Fibroblast of the aortic adventitia (primary cell): Measurements from ENCODE around the gene EXOC6. TPM values are rescaled to one million over a fixed set of nuclear protein-coding genes. Genes with fewer than 3 reads are reported as not detected.

Source experiments
- DNase-seq: peaks from one replicate; pipeline ENCODE4 v3.0.0-alpha.2; 2010; ENCODE audit warnings: low read depth
- H3K4me3 ChIP-seq: 2 replicates; pipeline ENCODE4 v1.5.1; 2011; ENCODE audit warnings: low read depth, mild to moderate bottlenecking, control low read depth, low read length, moderate library complexity
- CTCF ChIP-seq: IDR thresholded peaks from 2 replicates; pipeline ENCODE4 v1.5.1; 2011; ENCODE audit warnings: mild to moderate bottlenecking, low read length, control low read depth, inconsistent platforms; ENCODE audit not compliant: insufficient read depth
- total RNA-seq: library from RNA; depleted of rRNA; stranded (reverse); fragments of >200 nt; gene quantifications from 2 replicates; pipeline ENCODE4 v1.2.3, GENCODE V29; 2012; ENCODE audit warnings: low replicate concordance

Gene EXOC6
- total RNA-seq, 1 donor: 16.5 TPM

DNA sequence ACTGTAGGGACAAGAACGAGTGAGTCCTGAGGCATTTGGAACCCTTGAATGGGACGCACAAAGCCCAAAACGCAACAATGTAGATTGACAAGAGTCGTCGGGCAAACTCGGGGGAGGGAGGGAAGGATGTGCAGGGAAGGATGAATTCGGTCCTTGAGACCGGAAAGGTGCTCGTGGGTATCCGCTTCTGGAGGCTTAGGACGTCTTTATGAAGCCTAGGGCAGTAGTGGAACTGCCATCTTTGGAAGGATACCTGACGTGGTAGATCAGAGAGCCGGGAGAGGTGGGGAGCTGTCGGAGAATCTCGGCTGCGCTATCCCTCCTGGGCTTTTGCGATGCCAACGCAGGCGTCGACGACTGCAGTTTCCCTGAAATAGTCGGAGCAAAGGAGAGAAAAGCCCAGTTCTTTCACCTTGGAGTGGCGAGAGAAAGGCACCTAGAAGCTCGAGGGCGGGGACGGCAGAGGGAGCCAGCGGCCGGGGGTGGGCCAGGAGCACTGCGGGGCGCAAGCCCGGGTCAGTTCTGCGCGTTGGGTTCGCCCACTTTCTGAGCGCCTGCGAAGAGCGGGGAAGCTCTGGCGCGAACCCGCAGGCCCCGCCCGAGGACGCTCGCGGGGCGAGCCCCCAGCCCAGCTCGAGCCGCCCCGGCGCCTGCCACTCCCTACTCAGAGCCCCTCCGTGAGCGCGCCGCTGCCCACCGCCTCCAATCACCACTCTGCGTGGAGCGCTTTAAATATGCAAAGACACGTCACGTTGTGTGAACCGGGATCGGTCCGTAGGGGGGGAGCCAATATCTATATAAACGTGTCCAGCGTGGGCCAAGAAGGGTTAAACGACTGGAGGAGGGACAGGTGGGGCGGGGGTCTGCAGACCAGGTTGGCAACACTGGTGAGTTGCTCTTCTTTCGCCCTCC is 211.9 kb downstream of the EXOC6 start, which contains the start of gene CYP26C1:
CYP26C1 (plus strand) TSS at position 824 of the 912 bp plus-strand sequence. CDS start 466 bp downstream, outside the sequence.
- TF ChIP-seq CTCF: no peak
- no peak for DNase-seq
- H3K4me3 ChIP-seq: no peak within 1 kb of the TSS

DNA sequence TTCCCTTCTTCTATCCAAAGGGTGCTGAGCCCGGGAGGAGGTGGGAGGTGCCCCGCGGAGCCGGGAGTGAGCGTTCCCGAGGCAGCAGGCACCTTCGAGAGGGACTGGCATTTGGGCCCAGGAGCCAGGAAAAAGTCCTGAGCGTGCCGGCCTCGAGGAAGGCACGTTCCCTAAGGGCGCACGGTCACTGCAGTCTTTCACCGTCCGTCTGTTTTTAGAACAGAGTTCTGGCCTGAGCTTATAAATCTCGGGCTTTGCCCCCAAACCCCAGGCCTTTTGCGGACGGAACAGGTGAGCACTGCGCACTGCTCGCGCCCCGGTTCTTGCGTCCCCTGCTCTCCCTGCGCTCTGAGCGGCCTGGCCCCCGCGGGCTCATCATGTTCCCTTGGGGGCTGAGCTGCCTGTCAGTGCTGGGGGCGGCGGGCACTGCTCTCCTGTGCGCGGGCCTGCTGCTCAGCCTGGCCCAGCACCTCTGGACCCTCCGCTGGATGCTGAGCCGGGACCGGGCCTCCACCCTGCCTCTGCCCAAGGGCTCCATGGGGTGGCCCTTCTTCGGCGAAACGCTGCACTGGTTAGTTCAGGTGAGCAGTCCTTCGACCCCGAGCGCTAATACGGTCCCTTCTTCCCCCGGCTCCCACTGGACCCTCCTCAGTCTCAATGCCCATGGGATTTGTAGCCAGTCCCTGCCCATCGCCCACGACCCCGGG is 212.7 kb downstream of the EXOC6 start:
- H3K4me3 ChIP-seq: no peak overlapping the region
- no peak for DNase-seq
- TF ChIP-seq CTCF: no peak

- peak; percentile 30 for DNase-seq
- no peak for TF ChIP-seq CTCF
- H3K4me3 ChIP-seq: peak overlapping the region; percentile 49
Measured at GRCh38 chr10:93061594-93062513, 213.5 kb downstream of the EXOC6 start.

- peak; percentile 41 for TF ChIP-seq CTCF
- peak; percentile 45 for DNase-seq
- peak overlapping the region; percentile 49 for H3K4me3 ChIP-seq
Measured at GRCh38 chr10:93062514-93063143, 214.3 kb downstream of the EXOC6 start.

- H3K4me3 ChIP-seq: peak overlapping the region; percentile 49
- DNase-seq: no peak
- no peak for TF ChIP-seq CTCF
Measured at GRCh38 chr10:93063144-93063976, 215.0 kb downstream of the EXOC6 start.
